Mammary epithelial cell (primary cell): ENCODE results near the gene GPR35.

Experiments
- CTCF ChIP-seq, 2 donors: IDR thresholded peaks in 1 of 2; conservative IDR thresholded peaks in 1 of 2; 2 replicates each; pipeline ENCODE4 v1.5.1; 2011 to 2012; ENCODE audit warnings: inconsistent platforms in 2 of 2, low read length in 2 of 2, mild to moderate bottlenecking in 2 of 2, control low read depth in 1 of 2, low read depth in 1 of 2; ENCODE audit not compliant: insufficient read depth in 1 of 2; ENCODE audit errors: extremely low read depth in 1 of 2
- EZH2 ChIP-seq: IDR thresholded peaks from 2 replicates; pipeline ENCODE4 v1.6.1; 2012; ENCODE audit warnings: low read length, inconsistent platforms, borderline replicate concordance

GRCh38 chr2:240626531-240627300, 1.4 kb downstream of the GPR35 start:
- TF ChIP-seq CTCF (conservative IDR thresholded peaks at IDR 0.05 in 1 of 2, IDR thresholded peaks at IDR 0.05 in 1 of 2; ENCODE audit: extremely low read depth in 1 of 2, insufficient read depth in 1 of 2, low read depth in 1 of 2, low read length in 2 of 2) (no peak), EZH2 (no peak)
